Transverse colon (tissue), 4 donors: ENCODE data around the gene RERE. TPM values are rescaled to one million over a fixed set of nuclear protein-coding genes. Genes with fewer than 3 reads are reported as not detected.

ENCODE experiments used
- DNase-seq: peaks from one replicate; pipeline ENCODE4 v3.0.0-alpha.2; 2019
- H3K27ac ChIP-seq, 4 donors: fragments of 200-600 bp; sonication (generic); 2 replicates each; pipeline ENCODE4 v1.5.1; 2016 to 2018; ENCODE audit warnings: inconsistent platforms in 4 of 4
- H3K27me3 ChIP-seq: fragments of 200-600 bp; sonication (generic); 2 replicates; pipeline ENCODE4 v1.5.1; 2017; ENCODE audit warnings: inconsistent platforms
- H3K36me3 ChIP-seq, 4 donors: fragments of 200-600 bp; sonication (generic); 2 replicates each; pipeline ENCODE4 v1.5.1; 2017 to 2019; ENCODE audit warnings: inconsistent platforms in 4 of 4
- H3K4me1 ChIP-seq, 4 donors: fragments of 200-600 bp; sonication (generic); 2 replicates each; pipeline ENCODE4 v1.5.1; 2017 to 2020; ENCODE audit warnings: inconsistent platforms in 4 of 4
- H3K4me3 ChIP-seq, 4 donors: fragments of 200-600 bp; sonication (generic); 1 replicate in 1 of 4; 2 replicates in 3 of 4; pipeline versions ENCODE4 v1.5.1 to v1.6.1; 2017 to 2019; ENCODE audit warnings: inconsistent platforms in 4 of 4
- H3K9me3 ChIP-seq, 2 donors: fragments of 200-600 bp; sonication (generic); 2 replicates each; pipeline ENCODE4 v1.5.1; 2017 to 2019; ENCODE audit warnings: inconsistent platforms in 2 of 2
- CTCF ChIP-seq, 5 experiments: fragments of 200-600 bp in 3 of 5; fragments of 450-650 bp in 2 of 5; sonication (generic) in 3 of 5; IDR thresholded peaks; 1 replicate in 2 of 5; 2 replicates in 3 of 5; pipeline ENCODE4 v1.5.1; 2016 to 2017; ENCODE audit warnings: antibody characterized with exemption in 5 of 5, inconsistent platforms in 3 of 5, mild to moderate bottlenecking in 2 of 5, moderate library complexity in 1 of 5
- EP300 ChIP-seq: sonication (generic); formaldehyde crosslinking; IDR thresholded peaks from one replicate; pipeline ENCODE4 v1.6.1; 2017; ENCODE audit warnings: antibody characterized with exemption, low read depth
- POLR2A ChIP-seq: fragments of 450-650 bp; IDR thresholded peaks from one replicate; pipeline ENCODE4 v1.6.1; 2016; ENCODE audit warnings: antibody characterized with exemption, mild to moderate bottlenecking, moderate library complexity
- POLR2AphosphoS5 ChIP-seq, 3 donors: sonication (generic); formaldehyde crosslinking; IDR thresholded peaks; one replicate each; pipeline ENCODE4 v1.6.1; 2016; ENCODE audit warnings: antibody characterized with exemption in 3 of 3
- WGBS, 2 donors: methylation state at CpG; one replicate each; pipeline ENCODE4 v1.1.5; 2018; ENCODE audit warnings: low coverage in 1 of 2; 5-methylcytosine and 5-hydroxymethylcytosine counted together
- in situ Hi-C, 4 donors: fragments of 200-750 bp; cut with MboI; loops; one replicate each; pipeline versions ENCODE4 v1.15.0 to v1.15.1; 2017; ENCODE audit warnings: low sequenced_read_pairs in 3 of 4, low pct_ligation_motif_present in 1 of 4, low pct_unique_long_range_greater_than_20kb in 1 of 4
- intact Hi-C: fragments of 100-400 bp; cut with DNase I; formaldehyde crosslinking; loops from one replicate; pipeline ENCODE4 v1.15.1; 2023; ENCODE audit warnings: low total_unique reads
- total RNA-seq, 4 donors: library from RNA; depleted of rRNA; stranded (reverse); fragments of >200 nt; gene quantifications; one replicate each; pipeline ENCODE4 v1.1.0, GENCODE V29; 2016

RERE gene
- total RNA-seq, 4 donors from 2014 or later = 80.3 to 657 (median 105) TPM

DNA sequence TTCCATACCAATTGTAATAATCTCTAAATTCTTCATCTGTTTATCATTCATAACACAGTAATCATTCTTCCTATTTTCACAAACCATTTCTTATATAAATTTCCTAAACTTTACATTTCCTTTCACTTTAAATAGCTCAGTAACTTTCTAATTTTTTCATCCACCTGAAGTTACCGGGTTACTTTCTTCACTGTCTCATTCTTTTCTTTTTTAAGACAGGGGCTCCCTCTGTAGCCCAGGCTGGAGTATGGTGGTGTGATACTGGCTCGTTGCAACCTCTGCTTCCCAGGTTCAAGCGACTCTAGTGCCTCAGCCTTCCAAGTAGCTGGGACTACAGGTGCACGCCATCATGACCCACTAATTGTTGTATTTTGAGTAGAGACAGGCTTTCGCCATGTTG is 41.3 kb downstream of the RERE start:
- WGBS, 2 donors = 67 to 89% methylated on average over 1 to 5 of the region's 5 CpGs

GRCh38 chr1:8767006-8767405 is 50.4 kb downstream of the RERE start:
- H3K36me3 ChIP-seq = no peaks in the 10 kb centered on the region
- H3K4me3 ChIP-seq = no peak overlapping the region
- intact Hi-C loops = no loop called here
- no peaks in the 10 kb centered on the region for H3K9me3 ChIP-seq
- TF ChIP-seq POLR2A = no peak
- TF ChIP-seq POLR2AphosphoS5 (IDR thresholded peaks at IDR 0.05) = no peak
- no peak for TF ChIP-seq CTCF (IDR thresholded peaks at IDR 0.05)
- TF ChIP-seq EP300 = no peak
- in situ Hi-C loops = no loop called here
- no peak for DNase-seq
- no peaks in the 10 kb centered on the region for H3K27me3 ChIP-seq
- WGBS, 2 donors = 92 to 96% methylated on average over 2 of the region's 2 CpGs
- H3K27ac ChIP-seq = no peak overlapping the region
- H3K4me1 ChIP-seq = peaks cover 0 to 18% (median 14%) of the 10 kb centered on the region in 4 donors

More for the DNA sequence above, 41.3 kb downstream of the RERE start:
- peaks cover 0 to 16% (median 0%) of the 10 kb centered on the region in 4 donors for H3K4me1 ChIP-seq
- DNase-seq = no peak
- no peak overlapping the region for H3K4me3 ChIP-seq
- no peaks in the 10 kb centered on the region for H3K9me3 ChIP-seq
- H3K27me3 ChIP-seq = no peaks in the 10 kb centered on the region
- in situ Hi-C loops = no loop called here
- intact Hi-C loops = no loop called here
- no peak overlapping the region for H3K27ac ChIP-seq
- TF ChIP-seq CTCF (IDR thresholded peaks at IDR 0.05) (no peak), POLR2AphosphoS5 (IDR thresholded peaks at IDR 0.05) (no peak), POLR2A (no peak), EP300 (no peak)
- H3K36me3 ChIP-seq = no peaks in the 10 kb centered on the region

- intact Hi-C loops = no loop called here
- no peaks in the 10 kb centered on the region for H3K9me3 ChIP-seq
- WGBS, 2 donors = 55 to 59% methylated on average over 3 of the region's 3 CpGs
- H3K27ac ChIP-seq = no peak overlapping the region
- H3K27me3 ChIP-seq = no peaks in the 10 kb centered on the region
- DNase-seq = peak; percentile 19
- H3K4me1 ChIP-seq = peaks cover 0 to 22% (median 16%) of the 10 kb centered on the region in 4 donors
- in situ Hi-C loops = no loop called here
- TF ChIP-seq EP300 = no peak
- TF ChIP-seq POLR2AphosphoS5 (IDR thresholded peaks at IDR 0.05) = no peak
- TF ChIP-seq POLR2A = no peak
- no peak for TF ChIP-seq CTCF (IDR thresholded peaks at IDR 0.05)
- no peaks in the 10 kb centered on the region for H3K36me3 ChIP-seq
- H3K4me3 ChIP-seq = no peak overlapping the region
These were observed 52.2 kb downstream of the RERE start for GRCh38 chr1:8765198-8765597.

DNA sequence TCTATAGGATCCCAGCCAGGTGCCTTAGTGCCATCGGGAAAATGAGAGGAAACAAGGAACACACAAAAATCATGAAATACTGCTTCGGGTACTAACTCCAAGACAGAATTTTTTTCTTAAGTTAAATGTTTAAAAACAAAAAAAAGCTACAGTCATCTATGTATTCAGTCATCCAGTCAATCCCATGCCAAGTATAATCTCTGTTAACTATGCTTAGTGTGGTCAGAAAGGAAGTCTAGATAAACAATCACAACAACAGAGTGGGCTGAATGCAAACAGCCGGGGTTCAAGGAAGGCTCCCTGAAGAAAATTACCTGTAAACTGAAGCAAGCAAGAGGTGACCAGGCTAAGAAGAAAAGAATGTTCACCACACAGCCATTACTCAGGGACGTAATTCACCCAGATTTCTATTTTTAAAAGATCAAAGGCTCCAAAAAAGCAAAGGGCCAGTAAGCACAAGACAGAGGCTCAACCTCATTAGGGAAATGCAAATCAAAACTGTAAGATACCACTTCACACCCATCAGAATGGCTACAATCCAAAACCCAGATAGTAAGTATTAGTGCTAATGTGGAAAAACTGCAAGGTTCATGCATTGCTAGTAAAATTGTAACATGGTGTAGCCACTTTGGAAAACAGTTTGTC is 53.0 kb downstream of the RERE start:
- intact Hi-C loops (no loop called here), in situ Hi-C loops (no loop called here)
- 64 to 77% methylated on average over 3 to 4 of the region's 4 CpGs for WGBS, 2 donors

More for the DNA sequence above, 53.0 kb downstream of the RERE start:
- peaks cover 0 to 22% (median 16%) of the 10 kb centered on the region in 4 donors for H3K4me1 ChIP-seq
- DNase-seq = no peak
- H3K9me3 ChIP-seq = no peaks in the 10 kb centered on the region
- no peak overlapping the region for H3K27ac ChIP-seq
- no peaks in the 10 kb centered on the region for H3K36me3 ChIP-seq
- H3K27me3 ChIP-seq = no peaks in the 10 kb centered on the region
- H3K4me3 ChIP-seq = no peak overlapping the region
- TF ChIP-seq EP300 = no peak
- TF ChIP-seq POLR2AphosphoS5 (IDR thresholded peaks at IDR 0.05) = no peak
- no peak for TF ChIP-seq CTCF (IDR thresholded peaks at IDR 0.05)
- TF ChIP-seq POLR2A = no peak
